HepG2 (cell line): ENCODE results near the gene LIF. TPM values are rescaled to one million over a fixed set of nuclear protein-coding genes. Genes with fewer than 3 reads are reported as not detected.
A peak's percentile ranks its signal among the peaks of the same experiment; 100 is the strongest.

Experiments
- BCLAF1 ChIP-seq: fragments of 450-650 bp; IDR thresholded peaks from 2 replicates; pipeline ENCODE4 v1.6.1; 2017; ENCODE audit warnings: mild to moderate bottlenecking
- DNMT1 ChIP-seq: sonication (generic); formaldehyde crosslinking; IDR thresholded peaks from 2 replicates; pipeline ENCODE4 v1.5.1; 2020; ENCODE audit warnings: mild to moderate bottlenecking, missing genetic modification reagents
- EED ChIP-seq: sonication (generic); formaldehyde crosslinking; IDR thresholded peaks from 2 replicates; pipeline ENCODE4 v1.5.0; 2020; ENCODE audit warnings: mild to moderate bottlenecking, missing genetic modification reagents
- KDM5B ChIP-seq: sonication (generic); formaldehyde crosslinking; IDR thresholded peaks from 2 replicates; pipeline ENCODE4 v1.4.0; 2020; ENCODE audit warnings: missing genetic modification reagents, mild to moderate bottlenecking, borderline replicate concordance
- MED8 ChIP-seq: sonication (generic); formaldehyde crosslinking; IDR thresholded peaks from 2 replicates; pipeline ENCODE4 v1.8.1; 2023; ENCODE audit warnings: mild to moderate bottlenecking, missing genetic modification reagents; ENCODE audit not compliant: insufficient replicate concordance
- PBX3 ChIP-seq: sonication (generic); formaldehyde crosslinking; IDR thresholded peaks from 2 replicates; pipeline ENCODE4 v1.8.1; 2023; ENCODE audit warnings: missing genetic modification reagents, inconsistent platforms, borderline replicate concordance
- PLRG1 ChIP-seq: fragments of 450-650 bp; conservative IDR thresholded peaks from 2 replicates; pipeline ENCODE4 v1.6.1; 2016
- RORA ChIP-seq: sonication (generic); formaldehyde crosslinking; IDR thresholded peaks from 2 replicates; pipeline ENCODE4 v1.5.0; 2020; ENCODE audit warnings: mild to moderate bottlenecking, missing genetic modification reagents, moderate library complexity
- TSC22D2 ChIP-seq: sonication (generic); formaldehyde crosslinking; IDR thresholded peaks from 2 replicates; pipeline ENCODE4 v1.5.1; 2020; ENCODE audit warnings: missing genetic modification reagents, mild to moderate bottlenecking, borderline replicate concordance
- U2AF1 ChIP-seq: fragments of 200-400 bp; formaldehyde crosslinking; optimal IDR thresholded peaks from 2 replicates; pipeline ENCODE3; 2017; ENCODE audit warnings: mild to moderate bottlenecking, low read depth, low read length
- ZBTB1 ChIP-seq: sonication (generic); formaldehyde crosslinking; IDR thresholded peaks from 2 replicates; pipeline ENCODE4 v1.4.0; 2020; ENCODE audit warnings: missing genetic modification reagents, borderline replicate concordance
- ZC3H13 ChIP-seq: sonication (generic); formaldehyde crosslinking; IDR thresholded peaks from 2 replicates; pipeline ENCODE4 v1.8.1; 2023; ENCODE audit warnings: mild to moderate bottlenecking, missing genetic modification reagents, moderate library complexity
- ZFAT ChIP-seq: sonication (generic); formaldehyde crosslinking; conservative IDR thresholded peaks from 2 replicates; pipeline ENCODE4 v1.8.1; 2023; ENCODE audit warnings: missing genetic modification reagents, inconsistent platforms
- ZNF503 ChIP-seq: sonication (generic); formaldehyde crosslinking; IDR thresholded peaks from 2 replicates; pipeline ENCODE4 v1.4.0; 2020; ENCODE audit warnings: missing genetic modification reagents
- ZNF552 ChIP-seq: sonication (generic); formaldehyde crosslinking; IDR thresholded peaks from 2 replicates; pipeline ENCODE4 v1.9.0; 2022; ENCODE audit warnings: missing genetic modification reagents, mild to moderate bottlenecking, borderline replicate concordance
- ZZZ3 ChIP-seq: sonication (generic); formaldehyde crosslinking; IDR thresholded peaks from 2 replicates; pipeline ENCODE4 v1.4.0; 2020; ENCODE audit warnings: missing genetic modification reagents, mild to moderate bottlenecking, borderline replicate concordance
- polyA plus RNA-seq, 8 experiments: library from polyadenylated mRNA; depleted of rRNA in 3 of 8; stranded (reverse) in 7 of 8; unstranded in 1 of 8; fragments of >200 nt; fragmentation: Illumina TruSeq in 4 of 8; extraction: Trizol in 4 of 8; gene quantifications; 2 replicates each; pipeline versions ENCODE4 v1.2.1 to v1.2.3, GENCODE V29; 2011 to 2016; ENCODE audit warnings: low read depth in 4 of 8, missing spikeins in 1 of 8, mixed read lengths in 1 of 8; ENCODE audit not compliant: insufficient read depth in 1 of 8
- total RNA-seq, 5 experiments: library from RNA; depleted of rRNA; stranded (reverse); fragments of >200 nt; fragmentation: Illumina TruSeq; extraction: Trizol; gene quantifications; 2 replicates each; pipeline ENCODE4 v1.2.3, GENCODE V29; 2016; ENCODE audit warnings: low read depth in 1 of 5
- TF ChIP-seq, protein P1 (sequence below): sonication (generic); formaldehyde crosslinking; IDR thresholded peaks from 2 replicates; pipeline ENCODE4 v1.4.0; 2020; ENCODE audit warnings: missing genetic modification reagents
- TF ChIP-seq, protein P2 (sequence below): conservative IDR thresholded peaks from 2 replicates; pipeline ENCODE4 v1.6.1; 2018; ENCODE audit warnings: missing genetic modification reagents

The LIF gene
- total and polyA plus RNA-seq, 2 of the 13 experiments (the other 11 are each of a cell fraction or from before 2014, with no cell fraction given): 3.6 to 8.5 TPM

GRCh38 chr22:30212363-30212995 is 34.1 kb downstream of the LIF start (continued):
- TF ChIP-seq PBX3 (CRISPR knock-in tag) (no peak), RORA (CRISPR knock-in tag) (no peak), ZC3H13 (CRISPR knock-in tag) (no peak), ZFAT (CRISPR knock-in tag) (no peak), ZZZ3 (CRISPR knock-in tag) (no peak), ZNF503 (CRISPR knock-in tag) (peak; percentile 68; the same call in 1 of the 2 replicates), U2AF1 (no peak), PLRG1 (no peak), EED (no peak), ZNF552 (CRISPR knock-in tag) (no peak), DNMT1 (CRISPR knock-in tag) (no peak), KDM5B (CRISPR knock-in tag) (no peak), TSC22D2 (no peak), BCLAF1 (no peak), MED8 (CRISPR knock-in tag) (no peak), ZBTB1 (CRISPR knock-in tag) (no peak)
- TF ChIP-seq, protein P1, sequence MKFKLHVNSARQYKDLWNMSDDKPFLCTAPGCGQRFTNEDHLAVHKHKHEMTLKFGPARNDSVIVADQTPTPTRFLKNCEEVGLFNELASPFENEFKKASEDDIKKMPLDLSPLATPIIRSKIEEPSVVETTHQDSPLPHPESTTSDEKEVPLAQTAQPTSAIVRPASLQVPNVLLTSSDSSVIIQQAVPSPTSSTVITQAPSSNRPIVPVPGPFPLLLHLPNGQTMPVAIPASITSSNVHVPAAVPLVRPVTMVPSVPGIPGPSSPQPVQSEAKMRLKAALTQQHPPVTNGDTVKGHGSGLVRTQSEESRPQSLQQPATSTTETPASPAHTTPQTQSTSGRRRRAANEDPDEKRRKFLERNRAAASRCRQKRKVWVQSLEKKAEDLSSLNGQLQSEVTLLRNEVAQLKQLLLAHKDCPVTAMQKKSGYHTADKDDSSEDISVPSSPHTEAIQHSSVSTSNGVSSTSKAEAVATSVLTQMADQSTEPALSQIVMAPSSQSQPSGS: 0 out of 2 replicates have a peak, but pooled peaks have one; percentile 34
- TF ChIP-seq, protein P2, sequence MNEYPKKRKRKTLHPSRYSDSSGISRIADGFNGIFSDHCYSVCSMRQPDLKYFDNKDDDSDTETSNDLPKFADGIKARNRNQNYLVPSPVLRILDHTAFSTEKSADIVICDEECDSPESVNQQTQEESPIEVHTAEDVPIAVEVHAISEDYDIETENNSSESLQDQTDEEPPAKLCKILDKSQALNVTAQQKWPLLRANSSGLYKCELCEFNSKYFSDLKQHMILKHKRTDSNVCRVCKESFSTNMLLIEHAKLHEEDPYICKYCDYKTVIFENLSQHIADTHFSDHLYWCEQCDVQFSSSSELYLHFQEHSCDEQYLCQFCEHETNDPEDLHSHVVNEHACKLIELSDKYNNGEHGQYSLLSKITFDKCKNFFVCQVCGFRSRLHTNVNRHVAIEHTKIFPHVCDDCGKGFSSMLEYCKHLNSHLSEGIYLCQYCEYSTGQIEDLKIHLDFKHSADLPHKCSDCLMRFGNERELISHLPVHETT (CRISPR knock-in tag): no peak
